CD14-positive monocyte (primary cell): ENCODE results near the gene PSMA8. TPM values are rescaled to one million over a fixed set of nuclear protein-coding genes. Genes with fewer than 3 reads are reported as not detected.

ENCODE experiments used
- DNase-seq, 3 donors: peaks; one replicate each; pipeline ENCODE4 v3.0.0-alpha.2; 2011 to 2022
- H2AFZ ChIP-seq: 2 replicates; pipeline ENCODE4 v1.6.0; 2012; ENCODE audit warnings: mild to moderate bottlenecking, low read depth, low read length, inconsistent platforms; ENCODE audit not compliant: insufficient read depth, poor library complexity, severe bottlenecking
- H3K27ac ChIP-seq, 2 donors: 1 replicate in 1 of 2; 2 replicates in 1 of 2; pipeline ENCODE4 v1.5.1; 2012 to 2013; ENCODE audit warnings: low read length in 2 of 2, control low read depth in 1 of 2, inconsistent platforms in 1 of 2, low read depth in 1 of 2, mild to moderate bottlenecking in 1 of 2
- H3K27me3 ChIP-seq, 2 donors: one replicate each; pipeline versions ENCODE4 v1.6.0 to v1.6.1; 2011 to 2013; ENCODE audit warnings: low read length in 2 of 2; ENCODE audit not compliant: control insufficient read depth in 2 of 2, insufficient read depth in 2 of 2
- H3K36me3 ChIP-seq, 2 donors: replicated peaks in 1 of 2; 1 replicate in 1 of 2; 2 replicates in 1 of 2; pipeline versions ENCODE4 v1.5.1 to v1.6.1; 2012 to 2013; ENCODE audit warnings: low read length in 2 of 2, control low read depth in 1 of 2, inconsistent platforms in 1 of 2, mild to moderate bottlenecking in 1 of 2; ENCODE audit not compliant: insufficient read depth in 2 of 2, control insufficient read depth in 1 of 2
- H3K4me1 ChIP-seq, 2 donors: 1 replicate in 1 of 2; 2 replicates in 1 of 2; pipeline versions ENCODE4 v1.5.1 to v1.6.1; 2012 to 2013; ENCODE audit warnings: low read length in 2 of 2, control low read depth in 1 of 2, inconsistent platforms in 1 of 2, mild to moderate bottlenecking in 1 of 2, moderate library complexity in 1 of 2; ENCODE audit not compliant: insufficient read depth in 2 of 2, control insufficient read depth in 1 of 2
- H3K4me2 ChIP-seq: replicated peaks from 2 replicates; pipeline ENCODE3; 2012; ENCODE audit warnings: low read length, moderate library complexity, mild to moderate bottlenecking; ENCODE audit not compliant: poor library complexity, severe bottlenecking; ENCODE audit errors: extremely low read depth
- H3K4me3 ChIP-seq, 3 experiments: fragments of 200-600 bp in 1 of 3; sonication (generic) in 1 of 3; replicated peaks in 1 of 3; 1 replicate in 2 of 3; 2 replicates in 1 of 3; pipeline ENCODE4 v1.5.1; 2011 to 2013; ENCODE audit warnings: low read length in 3 of 3, mild to moderate bottlenecking in 3 of 3, control low read depth in 2 of 3, low read depth in 2 of 3, inconsistent platforms in 1 of 3, moderate library complexity in 1 of 3
- H3K79me2 ChIP-seq: 2 replicates; pipeline ENCODE4 v1.6.0; 2012; ENCODE audit warnings: mild to moderate bottlenecking, control low read depth, inconsistent platforms, low read length, moderate library complexity; ENCODE audit not compliant: insufficient read depth
- H3K9ac ChIP-seq: 2 replicates; pipeline ENCODE4 v1.6.0; 2017; ENCODE audit warnings: low read length, mild to moderate bottlenecking; ENCODE audit not compliant: insufficient read depth, poor library complexity, severe bottlenecking
- H3K9me3 ChIP-seq, 2 donors: replicated peaks in 1 of 2; 1 replicate in 1 of 2; 2 replicates in 1 of 2; pipeline versions ENCODE4 v1.5.1 to v1.6.1; 2012 to 2013; ENCODE audit warnings: low read length in 2 of 2, control low read depth in 1 of 2; ENCODE audit not compliant: control insufficient read depth in 1 of 2, insufficient read depth in 1 of 2
- H4K20me1 ChIP-seq: 2 replicates; pipeline ENCODE4 v1.6.0; 2012; ENCODE audit warnings: mild to moderate bottlenecking, low read length, control low read depth, moderate library complexity; ENCODE audit not compliant: insufficient read depth
- H3K27ac Mint-ChIP-seq, 7 donors: one replicate each; pipeline ENCODE4 v1.8.0; 2020; ENCODE audit warnings: mild to moderate bottlenecking in 7 of 7, mixed read lengths in 7 of 7, moderate library complexity in 6 of 7, inconsistent platforms in 2 of 7
- H3K27me3 Mint-ChIP-seq, 3 donors: one replicate each; pipeline ENCODE4 v1.8.0; 2021 to 2022; ENCODE audit warnings: low read depth in 3 of 3, mild to moderate bottlenecking in 3 of 3, mixed read lengths in 3 of 3, moderate library complexity in 3 of 3, inconsistent platforms in 1 of 3
- H3K36me3 Mint-ChIP-seq, 2 donors: one replicate each; pipeline ENCODE4 v1.8.0; 2020; ENCODE audit warnings: mixed read lengths in 2 of 2, inconsistent platforms in 1 of 2, mild to moderate bottlenecking in 1 of 2
- H3K4me1 Mint-ChIP-seq: one replicate; pipeline ENCODE4 v1.8.0; 2020; ENCODE audit warnings: mild to moderate bottlenecking, mixed read lengths
- H3K4me3 Mint-ChIP-seq, 2 donors: one replicate each; pipeline ENCODE4 v1.8.0; 2020; ENCODE audit warnings: mild to moderate bottlenecking in 2 of 2, mixed read lengths in 2 of 2, moderate library complexity in 1 of 2
- H3K9me3 Mint-ChIP-seq, 7 donors: one replicate each; pipeline ENCODE4 v1.8.0; 2020 to 2022; ENCODE audit warnings: mixed read lengths in 7 of 7, mild to moderate bottlenecking in 6 of 7, moderate library complexity in 6 of 7, inconsistent platforms in 2 of 7
- WGBS: methylation state at CpG from one replicate; pipeline ENCODE4 v1.1.5; 2013; ENCODE audit warnings: missing lambda C conversion rate; ENCODE audit not compliant: insufficient coverage; 5-methylcytosine and 5-hydroxymethylcytosine counted together
- intact Hi-C, 2 donors: fragments of 100-400 bp; cut with micrococcal nuclease; formaldehyde crosslinking; loops; one replicate each; pipeline versions ENCODE4 v1.15.0 to v1.15.1; 2023
- polyA plus RNA-seq, 3 donors: library from polyadenylated mRNA; depleted of rRNA in 1 of 3; unstranded in 2 of 3; stranded (reverse) in 1 of 3; fragments of 300-500 nt in 2 of 3; fragments of >200 nt in 1 of 3; fragmentation: Illumina TruSeq in 2 of 3; gene quantifications; 1 replicate in 2 of 3; 2 replicates in 1 of 3; pipeline ENCODE4 v1.2.3, GENCODE V29; 2012 to 2021
- TF ChIP-seq, protein P1 (sequence below): fragments of 200-600 bp; IDR thresholded peaks from one replicate; pipeline ENCODE4 v1.8.0; 2022; ENCODE audit warnings: antibody characterized with exemption, mild to moderate bottlenecking

PSMA8 gene
- polyA plus RNA-seq, 3 donors: 0.13 TPM; not detected in 2

GRCh38 chr18:26157326-26157725 is 23.7 kb downstream of the PSMA8 start:
- Mint-ChIP-seq H3K27ac (no peak overlapping the region), H3K36me3 (no peaks in the 10 kb centered on the region), H3K9me3 (no peaks in the 10 kb centered on the region), H3K27me3 (no peaks in the 10 kb centered on the region), H3K4me1 (no peaks in the 10 kb centered on the region), H3K4me3 (no peak overlapping the region)
- Histone ChIP-seq H3K9ac (no peak overlapping the region), H2AFZ (no peak overlapping the region), H3K4me3 (no peak overlapping the region), H3K4me1 (no peaks in the 10 kb centered on the region), H4K20me1 (no peaks in the 10 kb centered on the region), H3K27ac (no peak overlapping the region), H3K36me3 (no peaks in the 10 kb centered on the region), H3K27me3 (no peaks in the 10 kb centered on the region), H3K4me2 (no peak overlapping the region), H3K79me2 (no peaks in the 10 kb centered on the region), H3K9me3 (no peaks in the 10 kb centered on the region)
- TF ChIP-seq, protein P1, sequence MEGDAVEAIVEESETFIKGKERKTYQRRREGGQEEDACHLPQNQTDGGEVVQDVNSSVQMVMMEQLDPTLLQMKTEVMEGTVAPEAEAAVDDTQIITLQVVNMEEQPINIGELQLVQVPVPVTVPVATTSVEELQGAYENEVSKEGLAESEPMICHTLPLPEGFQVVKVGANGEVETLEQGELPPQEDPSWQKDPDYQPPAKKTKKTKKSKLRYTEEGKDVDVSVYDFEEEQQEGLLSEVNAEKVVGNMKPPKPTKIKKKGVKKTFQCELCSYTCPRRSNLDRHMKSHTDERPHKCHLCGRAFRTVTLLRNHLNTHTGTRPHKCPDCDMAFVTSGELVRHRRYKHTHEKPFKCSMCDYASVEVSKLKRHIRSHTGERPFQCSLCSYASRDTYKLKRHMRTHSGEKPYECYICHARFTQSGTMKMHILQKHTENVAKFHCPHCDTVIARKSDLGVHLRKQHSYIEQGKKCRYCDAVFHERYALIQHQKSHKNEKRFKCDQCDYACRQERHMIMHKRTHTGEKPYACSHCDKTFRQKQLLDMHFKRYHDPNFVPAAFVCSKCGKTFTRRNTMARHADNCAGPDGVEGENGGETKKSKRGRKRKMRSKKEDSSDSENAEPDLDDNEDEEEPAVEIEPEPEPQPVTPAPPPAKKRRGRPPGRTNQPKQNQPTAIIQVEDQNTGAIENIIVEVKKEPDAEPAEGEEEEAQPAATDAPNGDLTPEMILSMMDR: no peak
- intact Hi-C loops: no loop called here
- no CpG with 5 or more reads among the region's 3 CpGs for WGBS
- DNase-seq: no peak

- Histone ChIP-seq H3K27me3 (no peaks in the 10 kb centered on the region), H3K4me2 (no peak overlapping the region), H3K27ac (no peak overlapping the region), H3K9me3 (no peaks in the 10 kb centered on the region), H3K79me2 (no peaks in the 10 kb centered on the region), H3K36me3 (no peaks in the 10 kb centered on the region), H4K20me1 (no peaks in the 10 kb centered on the region), H2AFZ (no peak overlapping the region), H3K4me3 (no peak overlapping the region), H3K4me1 (no peaks in the 10 kb centered on the region), H3K9ac (no peak overlapping the region)
- no CpG with 5 or more reads among the region's 3 CpGs for WGBS
- Mint-ChIP-seq H3K36me3 (no peaks in the 10 kb centered on the region), H3K27me3 (no peaks in the 10 kb centered on the region), H3K9me3 (no peaks in the 10 kb centered on the region), H3K4me3 (no peak overlapping the region), H3K27ac (no peak overlapping the region), H3K4me1 (no peaks in the 10 kb centered on the region)
- DNase-seq: no peak
- TF ChIP-seq, protein P1: peak; percentile 33
- intact Hi-C loops: no loop called here
These were observed 25.7 kb downstream of the PSMA8 start for GRCh38 chr18:26159353-26159752.
